ENCODE data around the gene PPIH.

The PPIH gene

DNA sequence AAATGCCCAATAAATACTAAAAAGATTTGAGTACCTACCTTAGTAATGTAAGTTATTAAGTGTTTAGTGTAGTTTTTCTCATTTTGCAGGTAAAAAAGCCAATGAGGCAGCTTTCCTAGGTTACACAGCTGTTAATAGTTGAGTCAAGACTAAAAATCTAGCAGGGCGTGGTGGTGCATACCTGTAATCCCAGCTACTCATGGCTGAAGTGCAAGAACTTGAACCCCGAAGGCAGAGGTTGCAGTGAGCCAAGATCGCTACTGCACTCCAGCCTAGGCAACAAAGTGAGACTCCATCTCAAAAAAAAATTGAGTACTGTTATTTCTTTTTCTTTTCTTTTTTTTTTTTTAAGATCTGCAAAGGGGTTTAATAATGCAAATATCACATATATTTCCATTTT lies 31.7 kb downstream of the PPIH start:
- no peak for DNase-seq (ENCODE audit: low spot score)
- POLR2A ChIA-PET (ENCODE audit: low non-redundant PET) = interaction anchor here (0.6 kb wide), 1 partner anchor 73 kb away, joined by 3 read pairs; no protein-coding TSS in a partner anchor
- TF ChIP-seq, protein P1, sequence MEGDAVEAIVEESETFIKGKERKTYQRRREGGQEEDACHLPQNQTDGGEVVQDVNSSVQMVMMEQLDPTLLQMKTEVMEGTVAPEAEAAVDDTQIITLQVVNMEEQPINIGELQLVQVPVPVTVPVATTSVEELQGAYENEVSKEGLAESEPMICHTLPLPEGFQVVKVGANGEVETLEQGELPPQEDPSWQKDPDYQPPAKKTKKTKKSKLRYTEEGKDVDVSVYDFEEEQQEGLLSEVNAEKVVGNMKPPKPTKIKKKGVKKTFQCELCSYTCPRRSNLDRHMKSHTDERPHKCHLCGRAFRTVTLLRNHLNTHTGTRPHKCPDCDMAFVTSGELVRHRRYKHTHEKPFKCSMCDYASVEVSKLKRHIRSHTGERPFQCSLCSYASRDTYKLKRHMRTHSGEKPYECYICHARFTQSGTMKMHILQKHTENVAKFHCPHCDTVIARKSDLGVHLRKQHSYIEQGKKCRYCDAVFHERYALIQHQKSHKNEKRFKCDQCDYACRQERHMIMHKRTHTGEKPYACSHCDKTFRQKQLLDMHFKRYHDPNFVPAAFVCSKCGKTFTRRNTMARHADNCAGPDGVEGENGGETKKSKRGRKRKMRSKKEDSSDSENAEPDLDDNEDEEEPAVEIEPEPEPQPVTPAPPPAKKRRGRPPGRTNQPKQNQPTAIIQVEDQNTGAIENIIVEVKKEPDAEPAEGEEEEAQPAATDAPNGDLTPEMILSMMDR (conservative IDR thresholded peaks at IDR 0.05; ENCODE audit: low read depth) = no peak
- CTCF ChIA-PET = interaction anchor here (0.6 kb wide), 1 partner anchor 558 kb away, joined by 3 read pairs; no protein-coding TSS in a partner anchor
- no peak overlapping the region for H3K27ac ChIP-seq

DNA sequence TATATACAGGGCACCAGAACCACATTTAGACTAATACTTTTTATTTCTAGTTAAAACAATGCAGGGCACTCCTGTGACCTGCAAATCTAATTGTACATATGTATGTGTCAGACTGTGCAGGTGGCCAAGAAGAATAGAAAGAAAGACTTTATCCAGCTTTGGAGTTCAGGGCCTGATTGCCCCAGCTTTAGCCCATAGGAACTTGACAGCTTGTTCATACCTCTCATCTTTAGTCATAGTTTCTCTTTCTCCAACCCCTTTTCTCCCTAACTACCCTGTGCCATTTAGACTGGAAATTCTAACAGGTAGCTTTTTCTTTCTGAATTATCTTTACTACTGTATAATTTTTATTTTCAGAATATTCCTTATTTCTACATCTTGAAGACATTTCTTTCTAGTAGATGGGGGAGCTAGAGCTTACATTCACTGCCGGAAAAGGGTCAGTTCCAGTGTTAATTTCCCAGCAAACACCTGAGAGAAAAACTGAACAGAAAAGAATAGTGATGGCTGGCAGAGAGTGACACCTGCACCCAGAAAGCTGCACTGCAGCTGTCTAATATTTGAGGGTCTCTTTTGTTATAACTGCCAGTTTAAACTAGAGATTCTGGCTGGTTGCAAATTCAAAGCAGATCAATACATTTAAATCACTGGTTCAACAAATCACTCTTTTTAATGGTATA lies 32.4 kb downstream of the PPIH start:
- CTCF ChIA-PET = no interaction called here
- H3K27ac ChIP-seq = no peak overlapping the region
- POLR2A ChIA-PET (ENCODE audit: low non-redundant PET) = no interaction called here
- TF ChIP-seq, protein P1 (conservative IDR thresholded peaks at IDR 0.05; ENCODE audit: low read depth) = no peak
- no peak for DNase-seq (ENCODE audit: low spot score)

DNA sequence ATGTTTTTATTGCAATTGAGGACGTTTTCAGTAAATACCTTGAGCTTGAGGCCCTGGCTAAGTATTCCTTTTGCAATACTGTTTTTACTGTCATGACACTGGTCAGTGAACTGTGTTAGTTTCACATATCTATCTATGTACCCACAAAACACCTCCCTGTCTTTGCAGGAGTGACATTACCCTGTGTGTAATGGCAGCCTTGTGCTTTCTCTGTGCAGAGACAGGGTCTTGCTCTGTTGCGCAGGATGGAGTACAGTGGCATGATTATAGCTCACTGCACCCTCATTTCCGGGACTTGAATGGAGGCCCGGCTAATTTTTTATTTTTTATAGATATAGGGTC lies 32.9 kb downstream of the PPIH start:
- TF ChIP-seq, protein P1 (conservative IDR thresholded peaks at IDR 0.05; ENCODE audit: low read depth) = no peak
- no peak for DNase-seq (ENCODE audit: low spot score)
- CTCF ChIA-PET = no interaction called here
- POLR2A ChIA-PET (ENCODE audit: low non-redundant PET) = no interaction called here
- H3K27ac ChIP-seq = no peak overlapping the region

DNA sequence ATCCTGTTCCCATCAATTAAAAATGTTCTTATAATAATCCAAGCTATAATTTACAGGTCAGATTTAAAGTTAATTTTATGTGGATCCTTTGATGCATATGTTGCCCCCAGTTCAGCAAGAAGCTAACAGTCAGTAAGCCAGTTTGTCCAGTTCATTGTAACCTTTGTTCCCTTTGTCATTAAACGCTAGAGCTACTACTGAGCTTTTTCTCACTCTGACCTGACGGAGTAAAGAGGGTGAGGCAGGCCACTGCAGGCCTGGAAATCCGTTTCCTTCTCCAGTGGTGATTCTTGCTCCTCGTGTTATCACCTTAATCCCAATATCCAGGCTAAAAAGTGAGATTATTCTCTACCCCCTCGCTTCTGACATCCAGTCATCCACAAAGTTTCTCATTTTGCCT lies 34.2 kb downstream of the PPIH start:
- POLR2A ChIA-PET (ENCODE audit: low non-redundant PET) = no interaction called here
- TF ChIP-seq, protein P1 (conservative IDR thresholded peaks at IDR 0.05; ENCODE audit: low read depth) = no peak
- H3K27ac ChIP-seq = no peak overlapping the region
- DNase-seq (ENCODE audit: low spot score) = no peak
- CTCF ChIA-PET = interaction anchor here (0.6 kb wide), 1 partner anchor 258 kb away, joined by 3 read pairs; no protein-coding TSS in a partner anchor

DNA sequence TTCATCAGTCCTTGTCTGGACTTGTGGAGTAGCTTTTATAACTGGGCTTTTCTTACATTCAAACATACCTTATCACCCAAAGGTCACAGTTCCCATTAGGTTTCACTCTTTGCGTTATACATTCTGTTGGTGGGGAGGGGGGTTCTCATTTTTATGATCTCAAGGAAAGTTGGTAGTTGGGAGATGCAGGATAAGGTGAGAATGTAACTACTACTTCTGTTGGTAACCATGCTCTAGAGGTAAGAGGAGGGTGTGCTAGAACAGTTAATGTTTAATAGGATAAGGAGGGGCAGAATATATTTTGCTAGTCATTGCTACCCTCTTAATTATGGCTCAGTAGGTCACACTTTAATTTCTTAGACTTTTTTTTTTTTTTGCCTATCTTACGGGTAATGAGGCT lies 34.7 kb downstream of the PPIH start:
- DNase-seq (ENCODE audit: low spot score) = no peak
- CTCF ChIA-PET = interaction anchor here (0.6 kb wide), 1 partner anchor 259 kb away, joined by 3 read pairs; no protein-coding TSS in a partner anchor
- POLR2A ChIA-PET (ENCODE audit: low non-redundant PET) = no interaction called here
- H3K27ac ChIP-seq = no peak overlapping the region
- TF ChIP-seq, protein P1 (conservative IDR thresholded peaks at IDR 0.05; ENCODE audit: low read depth) = no peak

DNA sequence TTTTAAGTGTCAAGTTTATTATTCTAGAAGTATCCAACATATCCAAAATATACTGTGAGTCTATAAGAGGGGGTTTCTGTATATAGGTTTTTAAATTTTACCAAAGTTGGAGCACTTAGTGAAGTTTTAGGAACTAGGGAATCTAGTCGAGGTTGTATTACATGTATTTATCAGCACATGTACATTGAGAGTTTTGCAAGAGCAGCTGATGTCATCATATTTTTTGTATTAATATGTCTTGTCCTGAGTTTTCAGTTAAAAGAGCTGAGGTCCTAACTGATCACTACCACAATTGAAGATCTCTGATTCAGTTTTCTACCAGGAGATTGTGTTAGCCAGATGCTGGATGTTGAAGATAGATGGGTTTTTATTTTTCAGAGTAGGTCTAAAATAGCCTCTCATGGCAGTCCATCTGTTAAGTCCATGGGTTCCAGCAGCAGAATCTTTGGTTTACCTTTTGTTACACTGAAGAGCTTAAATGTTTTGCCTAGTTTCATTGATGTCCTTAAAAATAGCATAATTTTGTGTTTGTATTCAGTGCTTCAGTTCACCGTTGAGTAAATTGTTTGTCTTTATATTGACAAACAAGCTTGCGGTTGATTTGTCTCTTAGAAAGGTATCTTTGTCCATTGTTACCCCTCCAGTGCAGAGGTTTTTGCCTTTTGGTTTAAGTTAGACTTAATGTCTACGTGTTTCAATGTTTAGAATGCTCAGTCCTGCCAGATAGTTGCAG lies 40.0 kb downstream of the PPIH start:
- no peak for DNase-seq (ENCODE audit: low spot score)
- ChIA-PET CTCF (interaction anchor here (0.9 kb wide), 1 partner anchor 178 kb away, joined by 3 read pairs; no protein-coding TSS in a partner anchor), POLR2A (ENCODE audit: low non-redundant PET) (no interaction called here)

More for the DNA sequence above, 40.0 kb downstream of the PPIH start:
- no peak overlapping the region for H3K27ac ChIP-seq
- TF ChIP-seq, protein P1 (conservative IDR thresholded peaks at IDR 0.05; ENCODE audit: low read depth) = no peak

All from RWPE1 (cell line).